ENCODE data around the gene HOMER3.

The HOMER3 gene

DNA sequence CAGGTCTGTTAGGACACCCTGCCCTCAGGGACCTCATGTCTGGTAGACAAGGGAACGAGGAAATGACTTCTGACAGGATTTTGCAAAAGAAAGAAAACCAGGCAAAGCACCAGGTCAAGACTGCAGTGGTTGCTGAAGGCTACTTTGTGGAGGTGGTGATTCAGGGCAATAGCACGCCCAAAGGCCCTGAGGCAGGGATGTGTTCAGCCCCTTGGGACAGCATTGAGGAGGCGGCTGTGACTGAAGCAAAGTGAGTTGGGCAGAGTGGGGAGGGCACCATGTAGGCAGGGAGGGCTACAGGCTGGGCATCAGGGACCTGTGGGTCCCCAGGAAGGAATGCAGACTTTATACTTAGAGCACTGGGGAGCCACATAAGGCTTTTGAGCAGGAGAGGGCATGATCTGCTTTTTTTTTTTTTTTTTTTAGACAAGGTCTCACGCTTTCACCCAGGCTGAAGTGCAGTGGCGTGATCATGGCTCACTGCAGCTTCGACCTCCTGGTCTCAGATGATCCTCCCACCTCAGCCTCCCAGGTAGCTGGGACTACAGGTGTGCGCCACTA, 10.8 kb upstream of the HOMER3 start:
- TF ChIP-seq, protein P1, sequence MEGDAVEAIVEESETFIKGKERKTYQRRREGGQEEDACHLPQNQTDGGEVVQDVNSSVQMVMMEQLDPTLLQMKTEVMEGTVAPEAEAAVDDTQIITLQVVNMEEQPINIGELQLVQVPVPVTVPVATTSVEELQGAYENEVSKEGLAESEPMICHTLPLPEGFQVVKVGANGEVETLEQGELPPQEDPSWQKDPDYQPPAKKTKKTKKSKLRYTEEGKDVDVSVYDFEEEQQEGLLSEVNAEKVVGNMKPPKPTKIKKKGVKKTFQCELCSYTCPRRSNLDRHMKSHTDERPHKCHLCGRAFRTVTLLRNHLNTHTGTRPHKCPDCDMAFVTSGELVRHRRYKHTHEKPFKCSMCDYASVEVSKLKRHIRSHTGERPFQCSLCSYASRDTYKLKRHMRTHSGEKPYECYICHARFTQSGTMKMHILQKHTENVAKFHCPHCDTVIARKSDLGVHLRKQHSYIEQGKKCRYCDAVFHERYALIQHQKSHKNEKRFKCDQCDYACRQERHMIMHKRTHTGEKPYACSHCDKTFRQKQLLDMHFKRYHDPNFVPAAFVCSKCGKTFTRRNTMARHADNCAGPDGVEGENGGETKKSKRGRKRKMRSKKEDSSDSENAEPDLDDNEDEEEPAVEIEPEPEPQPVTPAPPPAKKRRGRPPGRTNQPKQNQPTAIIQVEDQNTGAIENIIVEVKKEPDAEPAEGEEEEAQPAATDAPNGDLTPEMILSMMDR (conservative IDR thresholded peaks at IDR 0.05) = no peak

DNA sequence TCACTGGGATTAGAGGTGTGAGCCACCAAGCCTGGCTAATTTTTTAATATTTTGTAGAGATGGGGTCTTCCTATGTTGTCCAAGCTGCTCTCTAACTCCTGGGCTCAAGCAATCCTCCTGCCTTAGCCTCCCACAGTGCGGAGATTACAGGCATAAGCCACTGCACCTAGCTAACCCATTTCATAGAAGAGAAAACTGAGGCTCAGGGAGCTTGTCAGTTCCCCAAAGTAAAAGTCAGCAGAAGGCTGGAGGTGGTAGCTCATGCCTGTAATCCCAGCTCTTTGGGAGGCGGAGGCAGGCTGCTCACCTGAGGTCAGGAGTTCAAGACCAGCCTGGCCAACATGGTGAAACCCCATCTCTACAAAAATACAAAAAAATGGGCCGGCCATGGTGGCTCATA, 8.8 kb upstream of the HOMER3 start:
- no peak overlapping the region for H3K27ac ChIP-seq
- TF ChIP-seq, protein P1 (conservative IDR thresholded peaks at IDR 0.05) = no peak

More for the DNA sequence above, 10.8 kb upstream of the HOMER3 start:
- no peak overlapping the region for H3K27ac ChIP-seq

DNA sequence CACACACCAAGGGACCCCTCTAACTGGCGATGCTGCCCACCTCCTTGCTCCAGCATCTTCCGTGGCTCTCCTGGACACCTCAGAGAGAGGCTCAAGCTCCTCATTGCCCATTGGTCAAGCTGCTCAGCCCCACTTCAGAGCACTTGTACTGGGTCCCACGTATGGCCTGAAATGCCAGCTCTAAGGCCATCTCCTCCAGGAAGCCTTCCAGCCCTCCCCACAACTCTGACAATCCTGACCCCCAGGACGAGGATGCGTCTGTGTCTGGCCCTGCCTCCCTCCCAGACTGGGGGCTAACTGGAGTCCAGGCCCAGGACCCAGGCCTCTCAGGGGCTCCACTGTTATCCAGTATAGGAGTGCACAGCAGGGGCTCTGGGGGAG, 7.9 kb upstream of the HOMER3 start:
- TF ChIP-seq, protein P1 (conservative IDR thresholded peaks at IDR 0.05) = no peak
- no peak overlapping the region for H3K27ac ChIP-seq

- H3K27ac ChIP-seq = no peak overlapping the region
- TF ChIP-seq, protein P1 (conservative IDR thresholded peaks at IDR 0.05) = no peak
Observed at GRCh38 chr19:18948075-18948975, 7.3 kb upstream of the HOMER3 start.

DNA sequence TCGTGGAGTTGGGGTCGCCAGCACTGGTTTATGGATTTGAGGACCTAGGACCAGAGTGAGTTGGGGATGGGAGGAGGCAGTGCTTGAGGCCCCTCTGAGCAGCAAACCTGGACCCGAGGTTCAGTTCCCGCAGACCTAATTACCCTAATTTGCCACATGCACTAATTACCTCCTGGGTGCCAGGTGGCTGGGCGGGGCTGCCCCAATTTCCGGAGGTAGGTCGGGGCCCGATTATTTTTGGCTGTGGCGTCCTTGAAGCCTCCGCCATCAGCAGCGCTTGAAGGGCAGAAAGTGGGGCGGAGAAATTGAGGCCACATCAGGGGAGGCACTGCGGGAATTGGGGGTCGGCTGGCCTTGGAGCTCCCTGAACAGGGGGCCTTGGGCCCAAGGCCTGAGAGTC, 5.9 kb upstream of the HOMER3 start:
- H3K27ac ChIP-seq = no peak overlapping the region
- TF ChIP-seq, protein P1 (conservative IDR thresholded peaks at IDR 0.05) = no peak

- TF ChIP-seq, protein P1 (conservative IDR thresholded peaks at IDR 0.05) = no peak
Observed at GRCh38 chr19:18946335-18946734, 5.3 kb upstream of the HOMER3 start.

DNA sequence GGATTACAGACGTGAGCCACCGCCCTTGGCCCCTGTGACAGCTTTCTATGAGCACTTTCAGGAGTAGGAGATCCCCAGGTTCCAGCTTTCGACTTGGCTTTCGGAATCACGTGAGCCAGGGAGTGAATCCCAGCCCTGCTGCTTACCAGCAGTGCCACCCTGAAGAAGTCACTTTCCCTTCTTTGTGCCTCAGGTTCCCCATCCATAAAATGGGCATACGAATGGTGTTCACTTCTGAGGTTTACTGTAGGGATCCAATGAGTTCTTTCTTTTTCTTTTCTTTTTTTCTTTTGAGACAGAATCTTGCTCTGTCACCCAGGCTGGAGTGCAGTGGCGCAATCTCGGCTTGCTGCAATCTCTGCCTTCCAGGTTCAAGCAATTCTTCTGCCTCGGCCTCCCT, 4.3 kb upstream of the HOMER3 start:
- TF ChIP-seq, protein P1 (conservative IDR thresholded peaks at IDR 0.05) = no peak
- H3K27ac ChIP-seq = no peak overlapping the region

More at GRCh38 chr19:18946335-18946734, 5.3 kb upstream of the HOMER3 start:
- no peak overlapping the region for H3K27ac ChIP-seq
